ENCODE results near the gene DDX56.

GRCh38 chr7:44604941-44605340 is 31.2 kb upstream of the DDX56 start:
- TF ChIP-seq CTCF (IDR thresholded peaks at IDR 0.05 in 2 of 3, conservative IDR thresholded peaks at IDR 0.05 in 1 of 3; ENCODE audit: insufficient read depth in 2 of 3, low read depth in 1 of 3, low read length in 3 of 3) (no peak), L3MBTL2 (IDR thresholded peaks at IDR 0.05) (no peak), LEF1 (IDR thresholded peaks at IDR 0.05) (no peak), NR1H2 (CRISPR knock-in tag; IDR thresholded peaks at IDR 0.05) (no peak), MTA2 (IDR thresholded peaks at IDR 0.05; ENCODE audit: low read depth) (no peak), MEF2A (IDR thresholded peaks at IDR 0.05; ENCODE audit: control insufficient read depth, low read depth, low read length) (no peak), POLR2A (conservative IDR thresholded peaks at IDR 0.05) (no peak), ZBTB43 (CRISPR knock-in tag; IDR thresholded peaks at IDR 0.05) (no peak), KAT7 (CRISPR knock-in tag; IDR thresholded peaks at IDR 0.05; ENCODE audit: borderline replicate concordance) (no peak), RBM15 (IDR thresholded peaks at IDR 0.05; ENCODE audit: insufficient read depth, low read length) (no peak)
